CMK (cell line): ENCODE data around the gene CIROP.

Source experiments
- DNase-seq: peaks from one replicate; pipeline ENCODE4 v3.0.0-alpha.2; 2010; ENCODE audit warnings: low read depth

CIROP gene

GRCh38 chr14:23093991-23094665, 10.7 kb downstream of the CIROP start:
- no peak for DNase-seq

DNA sequence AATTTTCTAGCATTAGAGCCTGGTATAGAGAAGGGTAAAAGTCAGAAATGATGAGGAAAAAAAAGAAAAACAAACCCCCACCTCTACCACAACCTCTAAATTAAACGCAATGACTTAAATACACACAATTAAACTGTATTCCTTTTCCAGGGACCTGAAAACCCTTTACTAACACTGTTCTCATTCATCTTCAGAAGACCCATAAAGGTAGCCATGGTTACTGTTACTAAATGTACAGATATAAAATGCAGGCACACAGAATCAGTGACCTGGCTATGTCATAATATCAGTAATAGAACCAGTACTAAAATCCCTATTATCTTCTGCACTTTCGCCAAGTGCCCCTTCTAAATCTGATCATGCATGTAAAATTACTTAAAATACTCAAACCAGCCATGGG, 11.3 kb downstream of the CIROP start:
- DNase-seq, result no peak

GRCh38 chr14:23093104-23093503, 11.7 kb downstream of the CIROP start:
- no peak for DNase-seq

DNA sequence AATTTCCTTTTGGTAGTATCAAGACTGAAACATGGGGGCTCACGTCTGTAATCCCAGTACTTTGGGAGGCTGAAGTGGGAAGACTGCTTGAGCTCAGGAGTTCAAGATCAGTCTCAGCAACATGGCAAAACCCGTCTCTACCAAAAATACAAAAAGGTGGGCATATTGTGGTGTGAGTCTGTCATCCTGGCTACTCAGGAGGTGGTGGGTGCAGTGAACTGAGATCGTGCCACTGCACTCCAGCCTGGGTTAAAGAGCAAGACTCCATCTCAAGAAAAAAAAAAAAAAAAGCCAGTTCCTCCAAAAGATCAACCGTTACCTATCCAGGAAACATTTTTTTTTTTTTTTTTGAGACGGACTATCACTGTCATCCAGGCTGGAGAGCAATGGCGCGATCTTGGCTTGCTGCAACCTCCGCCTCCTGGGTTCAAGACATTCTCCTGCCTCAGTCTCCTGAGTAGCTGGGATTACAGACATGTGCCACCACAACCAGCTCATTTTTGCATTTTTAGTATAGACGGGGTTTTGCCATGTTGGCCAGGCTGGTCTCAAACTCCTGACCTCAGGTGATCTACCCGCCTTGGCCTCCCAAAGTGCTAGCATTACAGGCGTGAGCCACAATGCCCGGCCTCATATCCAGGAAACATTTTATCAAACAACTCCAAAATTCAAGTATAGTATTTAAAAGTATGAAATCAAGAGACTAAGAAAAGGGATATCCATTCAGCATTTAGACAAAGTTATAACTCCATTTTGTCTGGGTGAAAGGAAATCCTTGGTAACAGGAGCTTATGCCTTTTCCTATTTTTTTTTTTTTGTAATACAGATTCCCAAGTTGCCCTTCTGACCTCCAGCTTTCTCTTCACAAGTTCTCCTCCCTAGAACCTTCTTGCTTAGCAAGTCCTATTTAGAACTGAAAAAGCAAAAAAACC, 13.2 kb downstream of the CIROP start:
- DNase-seq, result no peak

DNA sequence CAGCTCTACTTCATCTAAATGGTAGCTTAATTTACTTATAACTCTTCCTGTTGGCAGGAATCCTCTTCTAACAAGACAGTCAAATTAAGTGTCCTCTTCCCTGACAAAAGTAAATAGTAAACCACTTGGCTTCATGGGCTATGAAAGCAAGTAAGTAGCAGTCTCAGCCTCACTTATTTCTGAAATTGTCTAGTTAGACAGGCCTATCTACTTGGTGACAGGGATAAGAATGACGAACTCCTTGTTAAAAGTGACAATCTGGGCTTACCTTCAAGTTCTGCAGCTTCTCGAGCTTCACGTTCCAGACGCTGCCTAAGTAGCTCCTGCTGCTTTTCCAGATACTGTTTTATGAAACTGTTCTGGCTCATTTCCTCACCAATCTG, 14.5 kb downstream of the CIROP start:
- no peak for DNase-seq

- DNase-seq, result no peak
Measured at GRCh38 chr14:23089498-23090253, 15.1 kb downstream of the CIROP start.

GRCh38 chr14:23086565-23086964, 18.2 kb downstream of the CIROP start:
- no peak for DNase-seq

GRCh38 chr14:23085458-23085857, 19.3 kb downstream of the CIROP start:
- no peak for DNase-seq

- no peak for DNase-seq
Measured at GRCh38 chr14:23080474-23080873, 24.3 kb downstream of the CIROP start.

GRCh38 chr14:23079716-23080115, 25.1 kb downstream of the CIROP start:
- DNase-seq, result no peak

DNA sequence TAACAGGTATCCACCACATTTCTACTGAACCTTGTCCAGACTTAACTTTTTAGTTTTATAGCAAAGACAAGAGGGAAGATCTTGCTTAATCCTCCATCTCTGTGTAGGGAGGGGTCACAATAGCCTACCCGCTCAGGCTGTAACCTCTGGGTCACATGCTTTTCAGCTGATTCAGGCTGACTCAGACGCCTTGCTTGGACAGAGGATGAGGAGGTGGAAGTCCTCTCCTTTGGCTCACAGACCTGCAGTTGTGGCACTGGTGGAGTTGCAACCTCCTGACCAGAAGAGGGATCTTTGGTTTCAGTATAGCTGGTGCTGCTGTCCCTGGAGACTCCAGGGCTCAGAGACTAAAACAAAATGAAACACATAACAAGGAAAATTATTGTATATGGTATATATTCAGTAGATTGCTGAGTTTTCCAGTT, 26.1 kb downstream of the CIROP start:
- DNase-seq, result no peak

GRCh38 chr14:23077962-23078361, 26.8 kb downstream of the CIROP start:
- DNase-seq, result no peak

DNA sequence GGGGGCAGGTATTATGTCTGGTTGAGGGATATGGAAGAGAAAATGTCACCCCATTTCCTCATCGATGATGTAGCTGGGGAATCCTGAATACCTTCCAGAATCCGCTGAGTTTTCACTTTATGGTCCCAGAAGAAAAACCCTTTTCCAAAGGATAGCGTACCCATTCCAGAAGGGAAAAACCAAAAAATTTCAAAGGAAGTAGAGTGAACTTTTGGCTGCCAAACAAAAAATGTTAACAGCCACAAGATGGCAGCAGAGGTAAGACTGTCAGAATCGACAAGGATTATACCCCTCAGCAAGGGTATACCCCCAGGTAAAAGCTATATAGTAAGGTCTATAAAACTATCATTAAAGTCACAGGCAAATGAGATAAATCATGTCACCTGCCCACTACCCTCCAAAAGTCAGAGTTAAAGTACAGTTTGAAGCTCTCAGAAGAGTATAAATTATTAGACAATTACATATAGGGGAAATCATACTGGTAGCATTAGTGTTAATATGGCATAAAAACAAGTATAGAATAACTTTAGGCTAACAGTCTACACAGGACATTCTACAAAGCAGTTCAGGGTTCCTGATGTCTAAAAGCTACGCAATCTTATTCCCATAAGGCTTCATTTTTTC, 27.9 kb downstream of the CIROP start:
- DNase-seq, result no peak

- no peak for DNase-seq
Measured at GRCh38 chr14:23074906-23075305, 29.9 kb downstream of the CIROP start.

- no peak for DNase-seq
Measured at GRCh38 chr14:23071921-23072539, 32.8 kb downstream of the CIROP start.

GRCh38 chr14:23071244-23071920, 33.4 kb downstream of the CIROP start:
- peak; percentile 59 for DNase-seq

DNA sequence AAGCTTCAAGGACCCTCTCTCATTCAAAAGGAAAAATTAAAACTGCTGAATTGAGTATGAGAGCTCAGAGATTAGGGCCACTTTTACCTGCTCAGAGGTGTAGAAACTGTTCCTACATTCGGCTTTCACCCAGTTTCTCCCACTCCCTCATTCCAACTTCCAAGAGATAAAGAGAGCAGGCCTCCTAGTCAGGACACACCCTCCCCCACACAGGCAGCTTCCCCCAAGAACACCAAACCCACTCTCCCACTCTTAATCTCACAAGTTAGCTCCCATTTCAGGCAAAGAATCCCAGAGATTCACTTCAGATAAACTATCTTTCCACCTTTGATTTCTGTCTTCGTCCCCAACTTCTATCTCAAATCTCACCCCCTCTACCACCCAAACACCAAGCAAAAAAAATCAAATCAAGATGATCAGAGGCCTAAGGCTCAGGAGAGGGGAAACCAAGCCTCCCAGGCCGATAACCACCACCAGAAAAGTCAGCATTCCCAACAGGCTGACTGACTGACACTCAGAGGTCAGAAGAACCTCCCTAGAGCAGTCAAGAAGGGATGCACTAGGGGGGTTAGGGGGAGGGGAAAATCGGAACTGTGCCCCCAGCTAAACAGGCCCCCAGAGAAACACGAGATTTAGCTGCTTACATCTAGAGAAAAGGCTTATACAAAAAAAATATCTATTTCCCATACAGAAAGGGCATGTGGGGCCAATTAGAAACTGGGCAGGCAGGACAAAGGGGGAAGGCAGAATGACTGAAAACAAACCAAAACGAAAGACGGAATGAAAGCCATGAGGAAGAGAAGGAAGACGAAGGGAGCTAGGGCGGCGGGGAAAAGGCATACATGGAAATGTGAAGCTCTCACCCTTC, 34.3 kb downstream of the CIROP start:
- DNase-seq, result no peak

GRCh38 chr14:23069413-23069806, 35.4 kb downstream of the CIROP start:
- no peak for DNase-seq

DNA sequence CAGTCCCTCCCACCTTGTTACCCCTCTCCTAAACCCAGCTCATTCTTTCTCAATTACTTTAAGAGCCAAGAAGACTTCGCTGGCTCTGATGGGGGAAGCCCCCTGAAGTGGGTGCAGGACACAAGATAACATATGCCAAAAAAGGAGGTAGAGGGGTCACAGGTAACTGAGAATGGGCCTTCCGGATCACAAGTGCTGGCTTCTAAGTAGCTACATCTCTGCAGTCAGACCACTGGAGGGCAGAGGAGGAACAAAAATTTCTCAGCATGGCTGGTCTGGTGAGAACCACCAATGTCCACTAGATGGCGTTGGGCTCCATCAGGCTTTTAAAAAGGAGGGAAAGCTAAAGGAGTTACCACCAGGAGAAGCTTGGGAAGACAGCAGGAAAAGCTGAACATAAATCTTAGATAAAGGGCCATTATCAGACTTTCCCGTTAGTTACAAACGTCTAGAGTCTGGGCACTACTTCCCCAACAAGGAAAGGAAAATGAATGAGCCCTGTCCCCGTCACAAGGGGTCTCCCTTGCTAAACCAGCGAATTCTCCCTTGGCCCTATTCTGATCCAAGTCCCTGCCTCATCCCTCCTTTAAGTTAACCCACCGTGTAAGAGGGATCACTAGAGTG, 35.9 kb downstream of the CIROP start:
- DNase-seq, result peak; percentile 51
